HuH-7.5 (cell line): ENCODE results near the gene NPAS3.
A peak's percentile ranks its signal among the peaks of the same experiment; 100 is the strongest.

Experiments
- DNase-seq: peaks from one replicate; pipeline ENCODE4 v3.0.0; 2011; ENCODE audit warnings: low spot score

The NPAS3 gene

DNA sequence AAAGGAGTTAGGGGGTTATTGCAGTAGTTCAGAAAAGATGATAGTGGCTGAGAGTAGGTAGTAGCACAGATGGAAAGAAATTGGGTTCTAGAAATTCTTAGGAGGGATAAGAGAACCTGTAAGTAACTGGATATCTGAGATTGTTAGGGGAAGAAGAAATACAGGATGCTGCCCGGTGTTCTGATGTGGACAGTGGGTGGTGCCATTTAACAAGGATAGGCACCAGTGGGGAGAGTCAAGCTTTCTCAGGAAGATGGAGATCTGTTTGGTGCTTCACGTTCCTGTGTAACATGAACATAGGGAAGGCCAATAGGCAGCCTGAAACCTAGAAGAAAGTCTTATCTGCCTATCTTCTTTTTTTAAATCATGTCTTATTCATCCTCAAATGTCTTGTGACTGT lies 245.9 kb downstream of the NPAS3 start:
- DNase-seq: no peak

DNA sequence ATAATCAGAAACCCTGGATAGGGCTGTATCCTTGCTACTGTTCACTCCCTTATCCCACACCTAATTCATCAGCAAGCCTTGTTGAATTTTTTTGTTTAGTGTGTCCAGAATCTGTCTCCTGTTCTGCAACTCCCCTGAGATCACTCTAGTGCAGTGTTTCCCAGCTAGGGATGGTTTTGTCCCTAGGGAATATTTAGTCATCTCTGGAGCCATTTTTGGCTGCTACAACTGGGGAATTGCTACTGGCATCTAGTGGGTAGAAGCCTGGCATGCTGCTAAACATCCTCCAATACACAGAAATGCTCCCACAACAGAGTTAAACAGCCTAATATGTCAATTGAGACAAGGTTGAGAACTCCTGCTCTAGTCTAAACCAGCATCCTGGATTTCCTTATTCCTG lies 248.0 kb downstream of the NPAS3 start:
- no peak for DNase-seq

DNA sequence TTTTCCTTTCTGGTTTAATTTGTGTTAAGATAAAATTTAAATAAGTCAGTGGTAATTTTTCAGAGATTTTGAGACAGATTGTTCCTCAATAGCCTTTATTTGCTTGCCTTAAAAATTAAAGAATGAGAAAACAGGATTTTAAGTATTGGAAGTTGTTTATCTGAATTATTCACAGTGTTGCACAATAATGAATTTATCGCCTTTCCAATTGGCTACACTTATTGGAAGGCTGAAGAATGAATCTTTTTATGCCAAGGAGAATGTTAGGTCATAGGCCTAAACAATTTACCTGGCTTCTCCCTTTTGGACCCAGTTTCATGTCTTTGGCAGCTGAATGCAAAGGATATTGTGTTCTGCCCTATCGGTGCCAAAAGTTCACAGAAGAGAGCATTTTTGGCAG lies 250.2 kb downstream of the NPAS3 start:
- DNase-seq: no peak

DNA sequence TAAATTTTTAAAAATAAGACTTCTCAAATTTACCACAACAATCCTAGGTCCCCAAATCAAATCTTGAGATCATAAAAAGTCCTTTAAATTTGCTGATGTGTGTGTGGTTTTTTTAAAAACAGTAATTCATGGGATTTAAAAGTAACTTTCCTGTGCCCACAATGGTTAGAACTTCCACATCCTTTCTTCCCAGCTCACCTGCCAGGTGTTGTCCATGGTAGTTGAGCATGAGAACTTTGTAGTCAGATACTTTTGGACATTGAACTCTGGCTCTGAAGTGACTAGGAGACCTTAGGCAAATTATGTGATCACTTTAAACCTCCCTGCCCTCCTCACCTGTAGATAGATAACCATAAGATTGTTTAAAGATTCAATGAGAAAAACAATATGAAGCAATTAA lies 253.2 kb downstream of the NPAS3 start:
- DNase-seq: no peak

DNA sequence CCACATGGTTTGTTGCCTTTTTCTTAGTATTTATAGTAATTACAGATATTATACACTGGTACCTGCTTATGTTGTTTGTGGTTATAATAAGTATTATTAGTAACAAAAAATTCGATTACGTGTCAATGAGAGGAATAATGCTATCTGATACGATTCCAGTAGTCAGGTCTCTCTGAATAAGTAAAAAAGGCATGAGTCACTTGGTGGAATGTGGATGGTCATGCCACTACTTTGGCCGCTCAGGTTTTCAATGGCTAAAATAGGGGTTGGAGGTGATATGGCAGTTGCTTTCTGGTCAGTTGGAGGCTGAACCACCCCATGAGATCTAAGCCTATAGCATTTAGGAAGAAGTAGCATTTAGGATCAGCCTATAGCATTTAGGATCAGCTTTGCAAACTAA lies 255.9 kb downstream of the NPAS3 start:
- DNase-seq: no peak

DNA sequence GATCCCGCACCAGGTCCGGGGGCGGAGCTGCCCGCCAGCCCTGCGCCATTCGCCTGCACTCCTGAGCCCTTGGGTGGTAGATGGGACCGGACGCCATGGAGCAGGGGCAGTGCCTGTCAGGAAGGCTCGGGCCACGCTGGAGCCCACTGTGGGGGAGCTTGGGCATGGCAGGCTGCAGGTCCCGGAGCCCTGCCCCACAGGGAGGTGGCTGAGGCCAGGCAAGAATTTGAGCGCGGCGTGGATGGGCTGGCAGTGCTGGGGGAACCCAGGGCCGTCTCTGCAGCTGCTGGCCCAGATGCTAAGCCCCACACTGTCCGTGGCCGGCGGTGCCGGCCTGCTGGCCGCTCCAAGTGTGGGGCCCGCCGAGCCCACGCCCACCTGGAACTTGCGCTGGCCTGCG lies 260.0 kb downstream of the NPAS3 start:
- DNase-seq: no peak

DNA sequence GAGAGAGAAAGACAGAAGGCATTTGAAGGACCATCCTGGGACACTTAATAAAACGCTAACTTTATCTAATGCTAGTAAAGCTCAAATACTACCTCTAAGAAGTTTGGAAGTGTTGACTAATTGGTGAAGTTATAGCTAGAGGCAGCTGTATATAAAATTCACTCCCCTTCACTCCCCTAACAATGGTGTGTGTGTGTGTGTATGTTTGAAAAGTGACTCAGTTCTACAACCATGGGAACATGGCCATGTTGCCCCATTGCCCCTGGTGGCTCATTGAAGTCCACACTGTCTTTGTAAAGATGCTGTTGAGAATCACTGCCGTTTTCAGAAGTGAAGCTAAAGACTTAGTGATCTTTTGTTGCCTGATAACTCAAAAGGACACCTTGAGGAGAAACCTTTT lies 262.4 kb downstream of the NPAS3 start:
- no peak for DNase-seq

DNA sequence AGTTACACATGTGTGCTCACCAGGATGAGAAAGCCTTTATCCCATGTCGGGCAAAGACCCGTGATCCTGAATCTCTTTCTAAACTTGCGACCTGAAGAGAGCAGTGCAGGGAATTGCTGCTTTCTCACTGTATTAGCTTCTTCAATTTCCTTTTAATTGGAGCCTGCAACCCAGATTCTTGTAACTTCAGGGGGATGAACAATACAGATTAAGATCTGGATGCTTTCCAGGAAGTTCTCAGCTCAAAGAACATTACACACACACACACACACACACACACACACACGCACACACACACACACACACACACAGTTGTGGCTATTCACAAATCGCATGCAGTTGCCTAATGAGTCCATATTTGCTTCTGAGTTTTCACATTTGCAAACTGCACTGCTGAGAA lies 268.3 kb downstream of the NPAS3 start:
- DNase-seq: no peak

DNA sequence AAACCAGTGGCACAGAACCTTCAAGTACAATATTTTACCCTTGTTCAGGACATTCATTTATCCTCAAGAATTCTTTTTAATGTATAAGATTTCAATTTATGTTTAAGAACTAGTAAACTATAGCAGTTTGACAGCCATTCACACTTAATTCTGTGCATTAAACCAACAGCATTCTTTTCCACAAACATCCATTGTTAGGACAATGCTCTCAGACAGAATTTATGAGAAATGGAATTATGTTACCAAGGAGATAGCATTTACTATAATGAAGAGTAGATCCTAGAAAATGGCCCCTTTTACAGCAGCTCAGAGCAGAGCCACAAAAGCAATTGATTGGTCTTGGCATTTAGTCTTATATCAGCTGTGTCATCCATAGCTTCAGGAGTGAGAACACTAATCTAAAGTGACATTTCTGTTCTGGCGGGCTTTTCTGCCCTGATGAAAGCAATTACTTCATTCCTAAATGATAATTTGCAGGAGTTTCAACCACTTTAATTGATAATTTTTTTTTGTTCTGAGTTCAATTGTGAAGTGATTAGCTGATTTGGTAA lies 268.9 kb downstream of the NPAS3 start:
- DNase-seq: no peak

DNA sequence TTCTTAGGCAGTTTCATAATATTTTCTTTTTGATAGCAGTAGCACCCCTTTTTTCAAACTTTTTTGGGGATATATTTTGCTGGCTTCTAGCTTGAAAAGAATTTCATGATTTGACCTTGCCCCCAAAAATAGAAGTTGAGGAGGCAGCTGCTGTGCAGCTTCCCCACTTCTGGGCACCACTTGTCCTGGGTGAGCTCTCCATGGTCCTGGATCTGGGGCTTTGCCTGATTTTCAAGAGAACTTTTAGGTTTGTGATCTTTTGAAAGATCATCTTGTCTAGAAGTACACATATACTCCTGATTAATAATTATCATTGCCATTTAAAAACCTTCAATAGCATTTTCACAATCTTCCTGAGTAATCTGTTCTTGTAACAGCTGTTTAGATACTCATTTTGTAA lies 271.6 kb downstream of the NPAS3 start:
- peak; percentile 2 for DNase-seq

DNA sequence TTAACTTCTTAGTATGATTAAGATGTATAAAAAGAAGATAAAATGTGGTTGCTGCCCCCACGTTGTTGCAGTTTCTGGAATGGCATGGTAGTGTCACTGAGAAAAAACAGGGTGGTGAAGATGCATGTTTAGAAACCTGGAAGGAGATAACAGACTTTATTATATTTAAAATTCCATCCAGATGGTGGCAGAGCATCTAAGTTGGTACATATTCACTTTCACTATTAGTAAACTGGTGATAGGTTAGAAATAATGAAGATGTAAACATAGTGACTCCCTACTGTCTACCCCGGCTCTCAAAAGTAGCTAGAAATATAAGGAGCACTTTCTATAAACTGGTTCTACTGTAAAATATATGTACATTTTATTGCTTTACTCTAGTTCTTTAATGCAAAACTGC lies 279.3 kb downstream of the NPAS3 start:
- DNase-seq: no peak

DNA sequence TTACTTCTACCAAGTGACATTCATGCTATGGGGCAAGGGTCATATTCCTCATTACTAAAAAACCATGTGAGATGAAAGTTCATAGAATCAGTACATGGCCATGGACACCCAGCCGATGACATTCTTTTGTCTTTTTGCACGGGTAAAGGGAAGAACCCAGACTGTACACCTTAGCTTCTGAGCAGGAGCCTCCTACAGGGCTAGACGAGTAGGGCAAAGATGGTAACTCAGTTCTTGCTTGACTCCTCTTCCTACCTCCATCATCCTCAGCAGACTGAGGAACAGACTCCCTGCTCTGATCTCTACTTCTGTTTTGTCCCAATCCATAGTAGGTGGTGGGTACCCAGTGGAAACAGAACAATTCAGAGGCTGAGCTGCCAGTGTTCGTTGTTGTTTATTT lies 281.3 kb downstream of the NPAS3 start:
- DNase-seq: no peak

DNA sequence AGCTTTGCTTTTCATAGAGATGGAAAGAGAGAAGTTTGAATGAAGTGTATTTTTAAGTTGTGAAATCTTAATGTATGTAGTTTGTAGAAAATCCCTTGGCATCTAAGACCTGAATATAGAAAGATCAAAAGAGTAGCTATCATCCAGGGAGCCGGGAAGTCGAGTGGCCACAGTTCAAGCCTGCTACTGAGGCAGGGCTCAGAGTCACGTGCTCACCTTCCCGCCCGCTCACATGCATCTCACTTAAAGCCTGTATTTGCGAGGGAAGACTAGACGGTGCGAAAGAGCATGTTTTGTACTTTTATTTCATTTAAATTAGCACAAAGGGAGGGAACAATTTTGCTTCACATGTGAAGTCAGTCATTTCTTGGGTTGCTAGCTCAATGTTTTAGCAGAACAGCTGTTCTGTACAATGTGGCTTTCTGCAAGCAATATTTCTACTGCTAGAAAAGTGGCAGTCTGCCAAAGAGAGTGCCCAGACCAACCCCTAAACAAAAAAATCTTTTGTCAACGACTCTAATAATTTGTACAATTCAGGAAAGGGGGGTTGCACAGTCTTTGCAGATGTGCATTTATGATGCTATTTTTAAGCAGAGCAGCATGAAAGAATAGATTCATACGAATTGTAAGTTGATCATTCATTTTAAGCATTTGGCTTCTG lies 290.7 kb downstream of the NPAS3 start:
- DNase-seq: no peak

DNA sequence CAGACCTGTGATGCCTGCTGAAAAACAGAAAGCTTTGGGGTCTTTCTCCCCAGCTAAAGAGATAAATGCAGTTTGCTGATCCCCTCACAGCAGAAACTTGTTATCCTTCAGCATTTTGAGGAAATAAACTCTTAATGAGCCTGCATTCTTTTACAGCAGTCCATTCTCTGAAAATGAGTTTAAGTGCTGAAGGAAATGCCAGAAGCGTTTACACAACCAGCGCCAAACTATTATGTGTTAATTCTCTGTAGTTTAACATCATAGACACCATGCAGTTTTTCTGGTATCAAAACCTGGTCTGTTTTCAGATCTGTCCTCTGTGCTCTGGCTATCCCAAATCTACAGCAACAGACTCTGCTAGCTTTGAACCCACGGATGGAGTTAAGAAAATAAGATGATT lies 291.3 kb downstream of the NPAS3 start:
- no peak for DNase-seq

DNA sequence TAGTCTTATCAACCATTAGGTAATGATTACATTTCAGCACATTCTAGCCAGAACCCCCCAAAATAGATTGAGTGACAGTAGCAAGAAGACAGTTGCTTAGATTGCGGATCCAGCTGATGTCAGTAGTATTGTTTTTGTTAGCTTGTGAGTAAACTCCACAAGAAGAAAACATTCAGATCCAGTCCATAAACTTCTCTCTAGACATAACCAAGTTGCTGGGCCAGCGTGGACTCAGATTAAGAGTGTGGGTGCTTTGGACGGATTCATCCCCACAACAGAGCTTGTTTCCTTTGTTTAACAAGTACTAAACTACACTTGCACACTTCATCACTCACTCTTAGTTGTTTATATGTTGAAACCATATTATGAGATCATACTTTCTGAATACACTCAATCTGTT lies 293.4 kb downstream of the NPAS3 start:
- no peak for DNase-seq

DNA sequence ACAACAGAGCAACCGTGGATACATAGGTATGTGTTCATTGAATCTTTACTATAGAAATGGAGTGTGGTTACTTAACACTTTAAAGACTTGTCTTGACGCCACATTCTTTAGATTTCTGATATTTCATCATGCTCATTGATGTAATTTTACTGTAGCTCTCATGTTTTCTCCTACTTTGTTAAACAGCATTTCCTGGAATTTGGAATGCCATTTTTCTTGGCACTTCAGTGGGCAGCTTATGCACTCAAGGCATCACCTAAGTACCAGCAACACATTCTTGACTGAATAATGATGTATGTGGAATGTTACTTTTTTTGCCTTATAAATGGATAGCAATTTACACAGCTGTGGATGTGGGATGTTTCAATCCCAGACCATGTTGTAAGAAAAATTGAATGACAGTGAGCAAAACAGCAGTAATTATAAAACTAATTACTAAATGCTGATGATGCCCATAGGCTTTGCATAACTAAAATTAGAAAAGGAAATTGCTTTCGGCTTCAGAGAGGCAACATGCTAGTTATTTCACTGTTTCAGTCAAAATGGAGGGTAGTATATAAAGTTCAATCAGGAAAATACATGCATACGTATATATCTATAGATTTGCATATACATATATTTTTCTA lies 298.5 kb downstream of the NPAS3 start:
- DNase-seq: no peak

DNA sequence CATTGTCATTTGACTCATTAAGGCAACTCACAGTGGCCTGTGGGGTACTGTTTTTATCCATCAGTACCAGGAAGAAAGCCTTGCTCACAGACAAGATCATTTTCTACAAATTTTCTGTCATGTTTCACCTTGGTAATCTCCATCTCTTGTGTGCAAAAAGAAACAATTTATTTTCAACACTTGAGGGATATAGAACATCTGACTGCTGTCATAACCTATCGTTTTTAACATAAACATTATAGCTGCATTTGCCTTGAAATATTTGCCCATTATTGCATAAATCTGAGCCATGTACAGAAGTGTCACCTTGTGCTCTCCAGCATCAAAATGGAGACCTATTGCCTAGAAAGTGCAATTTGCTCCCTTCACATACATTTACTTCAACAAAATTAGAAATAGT lies 300.8 kb downstream of the NPAS3 start:
- no peak for DNase-seq

DNA sequence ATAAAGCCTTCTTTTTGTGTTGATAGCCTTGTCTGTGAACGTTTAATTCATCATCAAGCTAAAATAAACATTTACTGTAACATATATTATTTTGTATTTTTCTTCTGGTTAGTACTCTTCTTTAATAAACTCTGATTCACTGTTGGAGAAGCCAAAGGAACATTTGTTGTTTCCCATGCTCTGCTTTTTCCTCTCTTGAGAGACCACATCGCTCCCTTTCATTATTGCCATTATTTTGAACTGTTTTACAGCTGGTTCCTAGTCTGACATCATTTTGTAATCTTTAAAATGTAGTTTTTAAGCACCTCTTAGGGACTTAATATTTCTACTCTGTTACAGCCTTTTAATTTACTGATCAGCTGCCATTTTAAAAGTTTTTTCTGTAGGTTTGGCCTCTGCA lies 301.8 kb downstream of the NPAS3 start:
- DNase-seq: no peak

DNA sequence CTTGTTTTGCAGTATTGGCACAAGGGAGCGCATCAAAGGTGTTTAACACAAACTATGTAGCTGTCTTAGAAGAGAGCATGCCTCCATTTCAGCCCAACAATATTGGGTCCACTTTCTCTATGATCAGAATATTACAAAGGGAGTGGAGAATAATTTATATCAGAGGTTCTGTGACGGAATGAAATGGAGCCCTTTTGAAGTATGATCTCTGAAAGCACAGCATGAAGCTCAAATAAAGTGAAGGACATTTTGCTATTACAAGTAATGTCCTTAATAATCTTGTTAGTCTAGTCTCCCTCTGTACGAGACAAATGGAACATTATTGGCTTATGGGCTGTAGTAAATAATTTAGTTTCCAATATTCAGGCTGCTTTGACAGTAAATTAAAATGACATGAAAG lies 302.7 kb downstream of the NPAS3 start:
- no peak for DNase-seq

DNA sequence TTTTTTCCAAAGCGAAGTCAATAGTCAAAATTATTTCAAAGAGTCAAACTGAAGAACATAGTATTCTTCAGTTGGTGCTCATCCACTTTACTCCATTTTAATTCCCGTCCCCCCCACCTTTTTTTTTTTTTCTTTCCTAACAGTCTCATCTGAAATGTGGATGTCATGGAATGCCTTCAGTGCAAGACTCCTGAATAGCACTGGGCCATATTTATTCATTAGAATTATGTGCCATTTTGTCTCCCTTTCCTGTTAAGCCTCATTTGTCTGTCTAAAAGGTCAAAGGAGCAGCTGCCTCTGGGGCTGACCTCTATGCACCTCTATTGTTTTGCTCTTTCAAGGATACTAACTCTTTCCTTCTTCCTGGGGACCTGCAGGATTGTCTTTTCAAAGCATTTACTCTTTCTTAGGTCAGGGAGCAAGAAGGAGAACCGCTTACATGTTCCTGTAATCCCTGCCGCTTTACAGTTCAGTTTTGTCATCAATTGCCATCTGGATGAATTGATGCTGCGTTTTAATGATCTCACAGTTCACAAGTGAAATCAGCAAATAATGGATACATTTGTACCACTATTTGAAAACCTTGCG lies 310.6 kb downstream of the NPAS3 start:
- DNase-seq: no peak

DNA sequence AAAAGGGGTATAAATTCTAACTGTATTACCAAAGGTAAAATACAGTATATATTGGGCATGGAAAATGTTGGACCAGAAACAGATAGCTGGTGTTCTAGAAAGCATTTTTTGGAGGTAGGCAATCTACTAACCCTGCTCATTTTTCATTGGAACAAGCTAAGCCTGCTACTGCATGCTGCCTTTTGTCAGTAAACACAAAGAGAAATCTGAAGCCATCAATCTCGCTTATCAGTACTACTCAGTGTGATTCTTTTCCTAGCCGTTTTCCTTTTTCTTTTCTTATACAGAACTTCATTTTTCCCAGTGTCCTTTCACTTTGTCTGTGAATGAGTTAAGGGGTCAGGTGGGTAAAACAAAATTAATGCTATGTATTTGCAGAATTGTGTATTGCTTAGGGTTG lies 312.3 kb downstream of the NPAS3 start:
- no peak for DNase-seq

DNA sequence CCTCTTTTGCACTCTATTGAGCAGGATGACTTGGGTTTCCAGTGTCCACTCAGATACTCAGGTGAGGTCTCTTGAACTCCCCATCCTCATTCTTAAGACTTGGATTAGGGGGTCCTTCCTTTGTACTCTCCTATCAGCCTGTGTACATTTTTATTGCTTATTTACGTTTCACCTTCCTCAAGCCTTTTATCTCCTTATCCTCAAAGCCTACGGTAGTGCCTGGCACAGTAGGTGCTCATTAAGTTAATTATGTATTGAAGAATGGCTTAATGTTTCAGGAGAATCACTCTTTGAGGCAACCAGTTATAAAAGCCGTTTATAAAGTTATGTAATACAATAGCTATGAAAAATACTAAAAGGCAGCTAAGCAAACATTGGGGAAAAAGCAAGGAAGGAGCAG lies 315.7 kb downstream of the NPAS3 start:
- DNase-seq: no peak

DNA sequence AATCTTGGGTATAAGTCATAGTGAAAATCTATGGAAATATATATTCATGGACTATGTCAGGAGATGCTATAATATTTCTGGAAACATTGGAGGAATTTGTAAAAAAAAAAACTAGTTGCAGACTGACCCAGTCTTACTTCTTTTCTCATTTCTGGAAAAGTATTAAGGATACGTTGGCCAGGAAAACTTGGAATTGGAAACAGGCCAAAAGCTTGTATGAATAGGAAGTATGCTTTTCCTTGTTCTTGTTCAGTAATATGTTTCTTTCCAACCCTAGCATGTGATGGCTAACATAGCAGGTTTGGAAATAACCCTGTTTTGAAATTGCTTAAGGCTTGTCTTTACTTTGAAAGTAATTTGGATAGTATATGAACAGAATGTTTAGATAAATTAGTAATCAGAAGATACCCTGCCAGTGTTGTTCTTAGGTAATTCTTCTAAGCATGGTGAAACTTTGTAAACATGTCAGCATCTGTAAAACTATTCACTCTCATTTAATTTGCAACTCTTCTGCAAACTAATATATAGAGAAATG lies 316.2 kb downstream of the NPAS3 start:
- DNase-seq: no peak
